Testis (tissue), 2 donors: ENCODE measurements around the gene GPR50.

Source experiments
- POLR2A ChIP-seq: fragments of 450-650 bp; IDR thresholded peaks from one replicate; pipeline ENCODE4 v1.6.1; 2017; ENCODE audit warnings: antibody characterized with exemption, mild to moderate bottlenecking, moderate library complexity
- TF ChIP-seq, protein P1 (sequence below), 3 experiments: fragments of 450-650 bp in 2 of 3; fragments of 200-600 bp in 1 of 3; sonication (generic) in 1 of 3; IDR thresholded peaks; one replicate each; pipeline ENCODE4 v1.5.1; 2016 to 2019; ENCODE audit warnings: antibody characterized with exemption in 3 of 3, mild to moderate bottlenecking in 2 of 3, moderate library complexity in 1 of 3

DNA sequence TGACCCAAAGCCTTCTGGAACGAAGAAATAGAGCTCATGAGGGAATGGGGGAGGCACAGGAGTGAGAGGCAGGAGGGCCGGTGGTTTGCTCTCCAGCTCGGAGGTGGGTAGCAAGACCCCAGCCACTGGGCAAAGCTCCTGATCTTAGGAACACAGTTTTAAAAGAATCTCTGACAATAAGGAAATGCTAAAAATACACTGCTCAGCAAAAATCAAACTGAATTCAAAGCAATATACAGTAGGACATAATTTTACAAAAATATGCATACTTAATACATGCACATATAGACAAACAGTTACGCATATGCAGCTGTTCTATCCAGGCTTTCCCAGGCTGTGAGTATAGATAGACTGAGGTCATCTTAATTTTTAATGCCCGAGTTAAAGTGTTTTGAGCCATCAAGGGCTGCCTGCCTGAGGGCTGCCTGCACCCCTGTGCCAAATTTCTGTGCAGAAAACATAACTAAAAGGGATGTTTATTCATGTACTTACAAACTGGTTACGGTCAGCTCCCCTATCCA lies 6.9 kb downstream of the GPR50 start:
- no peak for TF ChIP-seq POLR2A
- TF ChIP-seq, protein P1, sequence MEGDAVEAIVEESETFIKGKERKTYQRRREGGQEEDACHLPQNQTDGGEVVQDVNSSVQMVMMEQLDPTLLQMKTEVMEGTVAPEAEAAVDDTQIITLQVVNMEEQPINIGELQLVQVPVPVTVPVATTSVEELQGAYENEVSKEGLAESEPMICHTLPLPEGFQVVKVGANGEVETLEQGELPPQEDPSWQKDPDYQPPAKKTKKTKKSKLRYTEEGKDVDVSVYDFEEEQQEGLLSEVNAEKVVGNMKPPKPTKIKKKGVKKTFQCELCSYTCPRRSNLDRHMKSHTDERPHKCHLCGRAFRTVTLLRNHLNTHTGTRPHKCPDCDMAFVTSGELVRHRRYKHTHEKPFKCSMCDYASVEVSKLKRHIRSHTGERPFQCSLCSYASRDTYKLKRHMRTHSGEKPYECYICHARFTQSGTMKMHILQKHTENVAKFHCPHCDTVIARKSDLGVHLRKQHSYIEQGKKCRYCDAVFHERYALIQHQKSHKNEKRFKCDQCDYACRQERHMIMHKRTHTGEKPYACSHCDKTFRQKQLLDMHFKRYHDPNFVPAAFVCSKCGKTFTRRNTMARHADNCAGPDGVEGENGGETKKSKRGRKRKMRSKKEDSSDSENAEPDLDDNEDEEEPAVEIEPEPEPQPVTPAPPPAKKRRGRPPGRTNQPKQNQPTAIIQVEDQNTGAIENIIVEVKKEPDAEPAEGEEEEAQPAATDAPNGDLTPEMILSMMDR (IDR thresholded peaks at IDR 0.05) = no peak
